PC-9 (cell line): ENCODE data around the gene CBFA2T3. TPM values are rescaled to one million over a fixed set of nuclear protein-coding genes. Genes with fewer than 3 reads are reported as not detected.

ENCODE experiments used
- BruUV-seq: library from RNA; stranded (reverse); fragments of 400-500 nt; replicated peaks from 2 replicates; lab custom pipeline; 2021; lab: Mats Ljungman, UMichigan
- CTCF ChIA-PET: fragments of 300-600 bp; sonication (Branson Sonifier 250); formaldehyde crosslinking; loops from one replicate; lab custom pipeline; 2022; ENCODE audit warnings: antibody characterized with exemption; lab: Charles Lee
- POLR2A ChIA-PET: fragments of 300-600 bp; sonication (Branson Sonifier 250); formaldehyde crosslinking; loops from one replicate; lab custom pipeline; 2022; ENCODE audit warnings: antibody characterized with exemption; ENCODE audit not compliant: unreplicated experiment; lab: Charles Lee
- DNase-seq, 2 experiments: peaks; one replicate each; pipeline versions ENCODE4 v3.0.0 to v3.0.0-alpha.2; 2015 to 2022; ENCODE audit warnings: mixed read lengths in 1 of 2
- H2AFZ ChIP-seq: fragments of 200-600 bp; sonication (generic); 2 replicates; pipeline ENCODE4 v1.8.1; 2017; ENCODE audit warnings: antibody characterized with exemption
- H3F3A ChIP-seq: fragments of 200-600 bp; sonication (generic); 2 replicates; pipeline ENCODE4 v1.8.1; 2017; ENCODE audit warnings: antibody characterized with exemption, mild to moderate bottlenecking, low read depth; ENCODE audit not compliant: insufficient read depth
- H3K27ac ChIP-seq: fragments of 200-600 bp; sonication (generic); 2 replicates; pipeline ENCODE4 v1.6.1; 2016; ENCODE audit warnings: mixed run types
- H3K27me3 ChIP-seq: fragments of 200-600 bp; sonication (generic); 2 replicates; pipeline ENCODE4 v1.6.1; 2016; ENCODE audit warnings: low read depth, mixed run types; ENCODE audit not compliant: insufficient read depth
- H3K36me3 ChIP-seq: fragments of 200-600 bp; sonication (generic); 2 replicates; pipeline ENCODE4 v1.6.1; 2016; ENCODE audit warnings: low read depth, mixed run types
- H3K4me1 ChIP-seq: fragments of 200-600 bp; sonication (generic); replicated peaks from 2 replicates; pipeline ENCODE4 v1.6.1; 2016; ENCODE audit warnings: mixed run types; ENCODE audit not compliant: insufficient read depth
- H3K4me2 ChIP-seq: fragments of 200-600 bp; sonication (generic); 2 replicates; pipeline ENCODE4 v1.6.1; 2017; ENCODE audit warnings: mixed run types
- H3K4me3 ChIP-seq: fragments of 200-600 bp; sonication (generic); 2 replicates; pipeline ENCODE4 v1.6.1; 2016; ENCODE audit warnings: mixed run types
- H3K79me2 ChIP-seq: fragments of 200-600 bp; sonication (generic); 2 replicates; pipeline ENCODE4 v1.6.1; 2017; ENCODE audit warnings: low read depth, mixed run types
- H3K9me2 ChIP-seq: fragments of 200-600 bp; sonication (generic); 2 replicates; pipeline ENCODE4 v1.8.1; 2017; ENCODE audit warnings: mild to moderate bottlenecking; ENCODE audit not compliant: insufficient read depth
- H3K9me3 ChIP-seq: fragments of 200-600 bp; sonication (generic); 2 replicates; pipeline ENCODE4 v1.8.1; 2016; ENCODE audit warnings: low read depth; ENCODE audit not compliant: insufficient read depth
- H4K20me1 ChIP-seq: fragments of 200-600 bp; sonication (generic); 2 replicates; pipeline ENCODE4 v1.8.1; 2017; ENCODE audit not compliant: insufficient read depth
- EZH2 ChIP-seq: fragments of 200-600 bp; sonication (generic); IDR thresholded peaks from 2 replicates; pipeline ENCODE4 v1.8.0; 2017; ENCODE audit warnings: antibody characterized with exemption, low read depth
- intact Hi-C: fragments of 100-400 bp; cut with micrococcal nuclease; formaldehyde crosslinking; loops from one replicate; pipeline ENCODE4 v1.10.0; 2022; ENCODE audit not compliant: unreplicated experiment
- total RNA-seq: library from RNA; stranded (reverse); gene quantifications from 2 replicates; pipeline ENCODE4 v1.2.3, GENCODE V29; 2021
- TF ChIP-seq, protein P1 (sequence below): fragments of 200-600 bp; sonication (generic); conservative IDR thresholded peaks from 2 replicates; pipeline ENCODE4 v1.6.1; 2017; ENCODE audit warnings: mixed run types, antibody characterized with exemption, mild to moderate bottlenecking, moderate library complexity

CBFA2T3 gene
- total RNA-seq, 1 experiment from 2014 or later, result 1.0 TPM

DNA sequence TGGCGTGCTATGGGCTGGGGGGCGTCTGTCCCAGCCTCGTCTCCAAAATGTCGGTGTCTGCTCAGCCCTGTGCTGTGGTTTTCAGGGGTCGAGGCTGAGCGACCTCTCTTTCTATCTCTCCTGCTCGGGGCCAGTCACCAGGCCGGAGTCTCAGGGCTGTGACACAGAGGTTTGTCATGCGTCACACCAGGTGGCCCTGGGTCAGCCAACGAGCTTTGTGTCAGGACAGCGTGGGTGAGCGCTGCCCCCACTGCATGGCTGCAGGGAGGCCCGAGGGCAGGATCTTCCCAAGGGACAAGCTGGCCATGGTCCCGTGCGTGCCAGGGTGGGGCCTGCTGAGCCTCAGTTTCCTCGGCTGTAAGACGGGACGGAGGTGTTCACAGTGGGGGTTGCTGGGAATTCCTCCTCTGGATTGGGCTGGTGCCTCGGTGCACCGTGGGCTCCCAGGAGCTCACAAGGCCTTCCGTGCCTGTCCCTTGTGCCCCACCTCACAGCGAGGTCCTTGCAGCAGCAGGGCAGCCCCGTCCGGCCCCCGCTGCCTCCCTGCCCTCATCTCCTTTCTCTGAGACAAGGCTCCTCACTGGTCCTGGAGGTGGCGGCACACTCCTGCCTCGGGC, 50.5 kb downstream of the CBFA2T3 start:
- Histone ChIP-seq H3K79me2 (no peaks in the 10 kb centered on the region), H3K9me3 (no peaks in the 10 kb centered on the region), H3K27me3 (no peaks in the 10 kb centered on the region), H3K4me2 (peak overlapping the region; percentile 73), H3K27ac (no peak overlapping the region), H3F3A (peaks cover 8% of the 10 kb centered on the region; the same call in 1 of the 2 replicates), H2AFZ (peak overlapping the region; percentile 52), H4K20me1 (no peaks in the 10 kb centered on the region), H3K4me1 (peaks cover 29% of the 10 kb centered on the region), H3K36me3 (no peaks in the 10 kb centered on the region), H3K9me2 (no peaks in the 10 kb centered on the region), H3K4me3 (peak overlapping the region; percentile 42; the same call in 1 of the 2 replicates)
- POLR2A ChIA-PET, result no interaction called here
- TF ChIP-seq, protein P1, sequence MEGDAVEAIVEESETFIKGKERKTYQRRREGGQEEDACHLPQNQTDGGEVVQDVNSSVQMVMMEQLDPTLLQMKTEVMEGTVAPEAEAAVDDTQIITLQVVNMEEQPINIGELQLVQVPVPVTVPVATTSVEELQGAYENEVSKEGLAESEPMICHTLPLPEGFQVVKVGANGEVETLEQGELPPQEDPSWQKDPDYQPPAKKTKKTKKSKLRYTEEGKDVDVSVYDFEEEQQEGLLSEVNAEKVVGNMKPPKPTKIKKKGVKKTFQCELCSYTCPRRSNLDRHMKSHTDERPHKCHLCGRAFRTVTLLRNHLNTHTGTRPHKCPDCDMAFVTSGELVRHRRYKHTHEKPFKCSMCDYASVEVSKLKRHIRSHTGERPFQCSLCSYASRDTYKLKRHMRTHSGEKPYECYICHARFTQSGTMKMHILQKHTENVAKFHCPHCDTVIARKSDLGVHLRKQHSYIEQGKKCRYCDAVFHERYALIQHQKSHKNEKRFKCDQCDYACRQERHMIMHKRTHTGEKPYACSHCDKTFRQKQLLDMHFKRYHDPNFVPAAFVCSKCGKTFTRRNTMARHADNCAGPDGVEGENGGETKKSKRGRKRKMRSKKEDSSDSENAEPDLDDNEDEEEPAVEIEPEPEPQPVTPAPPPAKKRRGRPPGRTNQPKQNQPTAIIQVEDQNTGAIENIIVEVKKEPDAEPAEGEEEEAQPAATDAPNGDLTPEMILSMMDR, result no peak
- no peak for TF ChIP-seq EZH2
- BruUV-seq, result no TSS peak
- peak; percentile 59 to 82 for DNase-seq
- intact Hi-C loops, result loop anchor here (5.0 to 10.0 kb wide), 3 partner anchors 72 to 291 kb away; partner anchors contain the start of genes GALNS, TRAPPC2L and ZNF778
- CTCF ChIA-PET, result interaction anchor here (0.6 kb wide), 1 partner anchor 76 kb away, joined by 7 read pairs; no protein-coding TSS in a partner anchor

DNA sequence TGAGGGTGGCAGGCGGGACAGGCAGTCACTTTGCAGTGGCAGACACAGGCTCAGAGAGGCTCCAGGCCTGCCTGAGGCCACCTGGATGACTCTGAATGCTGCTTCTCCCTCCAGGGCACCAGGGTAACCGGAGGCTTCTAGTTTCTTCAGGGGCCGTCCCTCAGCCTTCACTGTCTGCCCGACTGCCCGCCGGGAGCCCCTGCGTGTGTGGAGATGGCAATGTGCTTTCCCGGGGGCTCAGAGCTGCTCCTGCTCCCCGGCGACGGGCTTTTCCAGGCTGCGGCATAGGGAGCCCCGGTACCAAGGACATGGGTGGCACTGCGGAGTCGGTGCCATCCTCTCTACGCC, 51.5 kb downstream of the CBFA2T3 start:
- H3K36me3 ChIP-seq, result no peaks in the 10 kb centered on the region
- H3K9me2 ChIP-seq, result no peaks in the 10 kb centered on the region
- no TSS peak for BruUV-seq
- H3F3A ChIP-seq, result peaks cover 8% of the 10 kb centered on the region; the same call in 1 of the 2 replicates
- H2AFZ ChIP-seq, result no peak overlapping the region
- H3K27ac ChIP-seq, result no peak overlapping the region
- H4K20me1 ChIP-seq, result no peaks in the 10 kb centered on the region
- H3K4me3 ChIP-seq, result peak overlapping the region; percentile 33; the same call in 1 of the 2 replicates
- TF ChIP-seq EZH2, result no peak
- H3K79me2 ChIP-seq, result no peaks in the 10 kb centered on the region
- ChIA-PET POLR2A (no interaction called here), CTCF (no interaction called here)
- peak overlapping the region; percentile 73 for H3K4me2 ChIP-seq
- no peaks in the 10 kb centered on the region for H3K9me3 ChIP-seq
- no peaks in the 10 kb centered on the region for H3K27me3 ChIP-seq
- peaks cover 37% of the 10 kb centered on the region for H3K4me1 ChIP-seq
- DNase-seq, result no peak
- intact Hi-C loops, result loop anchor here (5.0 to 10.0 kb wide), 3 partner anchors 71 to 292 kb away; partner anchors contain the start of genes GALNS, TRAPPC2L and ZNF778

DNA sequence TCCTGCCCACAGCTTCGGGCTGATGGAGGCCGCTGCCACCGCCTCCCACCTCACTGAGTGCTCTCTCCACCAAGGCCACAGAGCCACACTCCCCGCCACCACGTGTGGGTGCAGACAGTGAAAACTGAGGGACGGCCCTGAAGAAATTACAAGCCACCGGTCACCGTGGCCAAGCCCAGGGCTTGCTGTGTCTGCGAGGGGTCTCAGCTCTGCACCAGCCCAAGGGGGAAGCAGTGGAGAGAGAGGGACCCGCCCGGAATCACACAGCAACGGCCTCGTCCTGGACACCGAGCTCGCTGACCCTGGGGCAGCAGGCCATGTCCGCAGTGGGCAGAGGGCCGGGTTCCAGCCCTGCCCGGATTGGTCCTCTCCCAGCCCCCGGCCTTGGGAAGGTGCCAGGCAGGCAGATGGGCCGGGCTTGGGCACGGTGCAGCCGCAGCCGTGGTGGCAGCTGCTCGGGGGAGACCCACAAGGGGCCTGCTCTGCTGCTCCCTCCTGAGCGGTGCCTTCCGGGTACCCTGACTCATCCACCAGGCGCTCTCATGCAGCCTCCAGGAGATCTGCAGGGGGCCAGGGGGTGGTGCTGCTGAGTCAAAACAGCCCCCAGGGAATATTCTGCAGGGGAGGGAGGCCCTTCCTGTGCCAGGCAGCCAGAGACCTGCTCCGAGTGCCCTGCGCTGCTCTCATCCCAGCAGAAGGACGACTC, 52.0 kb downstream of the CBFA2T3 start:
- Histone ChIP-seq H3K36me3 (no peaks in the 10 kb centered on the region), H3K4me1 (peaks cover 38% of the 10 kb centered on the region), H2AFZ (no peak overlapping the region; the same call in 1 of the 2 replicates), H3K9me2 (no peaks in the 10 kb centered on the region), H4K20me1 (no peaks in the 10 kb centered on the region), H3K79me2 (no peaks in the 10 kb centered on the region), H3K4me2 (peak overlapping the region; percentile 73), H3F3A (peaks cover 8% of the 10 kb centered on the region; the same call in 1 of the 2 replicates), H3K4me3 (peak overlapping the region; percentile 33; the same call in 1 of the 2 replicates), H3K27ac (no peak overlapping the region), H3K9me3 (no peaks in the 10 kb centered on the region), H3K27me3 (no peaks in the 10 kb centered on the region)
- intact Hi-C loops, result loop anchor here (5.0 to 10.0 kb wide), 3 partner anchors 70 to 292 kb away; partner anchors contain the start of genes GALNS, TRAPPC2L and ZNF778
- POLR2A ChIA-PET, result no interaction called here
- BruUV-seq, result no TSS peak
- no peak for TF ChIP-seq EZH2
- TF ChIP-seq, protein P1, result peak; percentile 60; the same call in 1 of the 2 replicates
- peak; percentile 80 to 91 for DNase-seq
- CTCF ChIA-PET, result no interaction called here
